H1 (cell line): ENCODE results near the gene CAMK2G. TPM values are rescaled to one million over a fixed set of nuclear protein-coding genes. Genes with fewer than 3 reads are reported as not detected.

Source experiments
- ASH2L ChIP-seq: fragments of 200-600, 300-600 bp; sonication (generic); IDR thresholded peaks from one replicate; pipeline ENCODE4 v1.7.1; 2017; ENCODE audit warnings: low read length
- CHD1 ChIP-seq: IDR thresholded peaks from 2 replicates; pipeline ENCODE4 v1.6.1; 2012; ENCODE audit warnings: low read depth, low read length, improper control_type of control experiment
- CHD7 ChIP-seq: fragments of 300-600 bp; sonication (generic); IDR thresholded peaks from 2 replicates; pipeline ENCODE4 v1.7.1; 2012; ENCODE audit warnings: low read length, moderate library complexity, mild to moderate bottlenecking, inconsistent platforms; ENCODE audit not compliant: insufficient replicate concordance
- CTBP2 ChIP-seq: IDR thresholded peaks from 2 replicates; pipeline ENCODE4 v1.7.0; 2011; ENCODE audit warnings: borderline replicate concordance, mild to moderate bottlenecking, moderate library complexity, mixed read lengths, low read length; ENCODE audit not compliant: insufficient read depth, insufficient read length
- JUND ChIP-seq: IDR thresholded peaks from 2 replicates; pipeline ENCODE4 v1.6.1; 2011; ENCODE audit warnings: mild to moderate bottlenecking, improper control_type of control experiment, low read length
- KDM5A ChIP-seq: fragments of 200-600 bp; IDR thresholded peaks from 2 replicates; pipeline ENCODE4 v1.7.1; 2012; ENCODE audit warnings: mild to moderate bottlenecking, low read length, inconsistent platforms, mixed read lengths
- MAFK ChIP-seq: IDR thresholded peaks from 2 replicates; pipeline ENCODE4 v1.6.1; 2012; ENCODE audit warnings: low read depth, mild to moderate bottlenecking, improper control_type of control experiment, low read length
- PHF8 ChIP-seq: fragments of 200-600 bp; sonication (generic); conservative IDR thresholded peaks from 2 replicates; pipeline ENCODE4 v1.7.1; 2012; ENCODE audit warnings: low read depth, mild to moderate bottlenecking, inconsistent platforms, low read length, moderate library complexity
- SIRT6 ChIP-seq: IDR thresholded peaks from one replicate; pipeline ENCODE4 v1.7.1; 2012; ENCODE audit warnings: low read length, inconsistent platforms
- polyA plus RNA-seq, 7 experiments: library from polyadenylated mRNA; depleted of rRNA in 3 of 7; stranded (reverse) in 5 of 7; unstranded in 2 of 7; fragments of >200 nt in 5 of 7; fragments of 200-250 nt in 2 of 7; gene quantifications; 1 replicate in 5 of 7; 2 replicates in 1 of 7; 4 replicates in 1 of 7; pipeline versions ENCODE4 v1.2.1 to v1.2.3, GENCODE V29; 2011 to 2013; ENCODE audit warnings: missing spikeins in 2 of 7, mixed read lengths in 2 of 7
- total RNA-seq: library from RNA; stranded (reverse); fragmentation: NEBNext Ultra II Directional; extraction: Animal tissue kit (Norgen Biotek cat#: 25700); gene quantifications from 2 replicates; pipeline ENCODE4 v1.2.1, GENCODE V29; 2021

CAMK2G gene
- total and polyA plus RNA-seq, 2 of the 8 experiments (the other 6 are each of a cell fraction or from before 2014, with no cell fraction given), result 28.9 to 31.7 TPM

DNA sequence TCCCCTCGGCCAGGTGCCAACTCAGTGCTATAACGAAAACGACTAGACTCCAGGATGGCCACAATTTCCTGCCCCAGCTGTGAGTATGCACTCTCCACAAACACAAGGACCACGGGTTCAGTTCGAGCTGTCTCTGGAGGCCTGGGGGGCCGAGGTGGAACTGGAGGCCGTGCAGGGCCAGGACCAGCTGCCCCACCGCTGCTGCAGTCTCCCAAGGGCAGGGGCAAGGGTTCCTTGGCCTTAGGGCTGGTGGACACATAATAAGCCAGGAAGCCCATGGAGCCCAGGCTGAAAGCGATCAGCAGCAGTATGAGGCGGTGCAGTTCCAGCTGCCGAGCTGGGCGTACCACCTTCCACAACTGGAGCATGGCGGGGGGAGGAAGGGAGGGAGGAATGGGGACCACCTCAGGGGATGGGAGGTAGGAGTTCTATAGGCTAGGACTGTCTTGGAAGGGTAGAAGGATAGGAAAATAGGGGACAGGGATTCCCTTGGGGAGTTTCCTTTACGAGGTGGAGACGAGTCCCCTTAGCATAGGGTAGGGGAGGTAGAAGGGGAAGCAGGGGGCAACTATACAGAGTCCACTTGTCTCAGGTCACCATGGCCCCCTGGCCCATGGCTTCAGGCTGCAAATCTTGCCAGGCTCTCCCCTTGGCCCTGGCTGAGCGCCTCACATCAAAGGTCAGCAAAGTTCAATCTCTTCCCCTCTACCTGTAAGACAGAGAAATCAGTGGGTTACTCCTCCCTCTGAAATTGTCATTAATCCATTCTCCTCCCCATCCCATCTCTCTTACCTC is 66.1 kb downstream of the CAMK2G start (continued):
- TF ChIP-seq JUND, result no peak
- TF ChIP-seq SIRT6, result no peak
- no peak for TF ChIP-seq KDM5A
- TF ChIP-seq CHD7, result no peak
- TF ChIP-seq MAFK, result no peak
- TF ChIP-seq CTBP2, result no peak
- no peak for TF ChIP-seq ASH2L
- no peak for TF ChIP-seq PHF8
- no peak for TF ChIP-seq CHD1
